ENCODE data around the gene C1GALT1C1L.
"Not testable (repeated sequence)": the region's sequence is repeated elsewhere in the genome, so short reads cannot be mapped to it uniquely, and the experiment has no call there.

C1GALT1C1L gene

DNA sequence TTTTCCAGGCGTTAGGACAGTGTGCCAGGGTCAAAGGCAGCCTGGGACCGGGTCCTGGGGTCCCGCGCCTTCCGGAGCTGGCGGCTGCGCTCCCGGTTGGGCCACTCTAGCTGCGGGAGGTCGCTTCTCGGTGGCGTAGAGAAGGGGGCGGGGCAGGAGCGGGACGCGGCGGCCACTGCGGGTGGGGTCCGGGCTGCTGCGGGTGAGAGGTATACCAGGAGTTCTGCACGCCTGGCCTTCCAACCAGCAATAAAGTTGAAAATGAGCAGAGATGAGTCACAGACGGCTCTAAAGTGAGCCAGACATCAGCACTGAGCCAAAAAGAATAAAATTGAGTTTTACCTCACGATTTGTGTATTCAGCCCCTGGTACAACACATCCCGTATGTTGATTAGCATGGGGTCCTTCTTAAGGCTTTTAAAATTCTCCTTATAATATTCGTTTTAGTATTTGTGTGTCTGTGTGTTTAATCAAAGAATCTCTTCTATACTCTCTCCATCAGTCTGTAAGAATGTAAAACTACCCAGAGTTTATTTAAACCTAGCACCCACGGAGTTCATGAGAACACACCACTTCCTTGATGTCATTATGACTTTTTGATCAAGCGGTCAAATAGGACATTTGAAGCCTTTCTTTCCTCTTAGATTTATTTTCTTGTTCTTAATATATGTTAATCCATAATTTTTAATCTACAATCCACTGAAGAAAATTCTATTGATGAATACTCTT, at the start of gene C1GALT1C1L:
C1GALT1C1L (minus strand) TSS at position 108 of the 729 bp plus-strand sequence; CDS start at position 1, 107 bp downstream.
- FAIRE-seq = peak; percentile 65

DNA sequence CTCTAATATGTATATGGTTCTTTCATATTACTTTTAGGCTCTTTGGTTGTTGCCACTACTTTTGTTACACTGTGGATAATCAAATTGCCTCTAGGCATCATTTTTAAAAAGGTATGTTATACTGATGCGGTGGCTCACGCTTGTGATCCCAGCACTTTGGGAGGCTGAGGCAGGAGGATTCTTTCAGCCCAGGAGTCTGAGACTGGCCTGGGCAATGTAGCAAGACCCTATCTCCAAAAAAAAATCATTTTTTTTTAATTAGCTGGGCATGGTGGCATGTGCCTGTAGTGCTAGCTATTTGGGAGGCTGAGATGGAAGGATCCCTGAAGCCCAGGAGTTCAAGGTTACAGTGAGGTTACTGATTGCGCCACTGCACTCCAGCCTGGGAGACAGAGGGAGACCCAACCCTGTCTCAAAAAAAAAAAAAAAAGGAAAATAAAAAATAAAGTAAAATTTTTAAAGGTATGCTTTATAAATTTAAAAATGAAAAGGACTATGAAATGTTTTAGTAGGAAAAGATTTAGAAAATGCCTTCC, 49.5 kb upstream of the C1GALT1C1L start:
- no peak for FAIRE-seq

DNA sequence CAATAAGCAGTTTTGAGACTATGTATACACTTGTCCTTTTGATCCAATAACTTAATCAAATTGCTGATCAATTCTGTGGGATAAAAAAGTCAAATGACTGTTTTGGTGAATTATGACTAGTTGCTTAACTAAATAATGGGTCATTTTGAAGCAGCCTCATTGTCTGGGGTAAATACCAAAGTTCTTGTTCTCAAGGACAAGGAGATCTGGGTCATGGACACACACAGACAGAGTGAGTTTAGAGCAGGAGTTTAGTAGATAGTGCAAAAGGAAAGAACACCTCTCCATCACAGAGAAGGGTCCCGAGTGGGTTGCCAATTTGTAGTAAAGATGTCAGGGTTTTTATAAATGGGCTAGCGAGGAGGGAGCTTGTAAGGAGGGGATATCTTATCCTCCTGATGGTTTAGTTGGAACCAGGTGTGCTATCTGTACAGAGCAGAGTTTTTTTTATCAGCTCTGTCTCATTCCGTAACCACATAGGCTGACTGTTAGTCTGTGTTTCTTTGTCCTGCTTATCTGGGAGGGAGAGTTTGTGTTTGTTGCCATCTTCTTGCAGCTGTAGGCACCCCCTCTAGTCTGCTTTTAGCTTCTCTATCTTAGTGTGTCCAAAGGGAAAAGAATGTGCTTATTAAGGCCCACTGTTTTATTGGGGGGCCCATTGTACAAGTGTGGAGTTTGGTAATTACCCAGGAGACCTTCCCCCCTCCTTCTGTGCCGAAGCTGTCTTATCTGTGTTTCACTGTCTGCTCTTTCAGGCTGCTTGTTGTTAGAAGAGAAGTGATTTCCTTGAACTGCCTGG, 48.7 kb upstream of the C1GALT1C1L start:
- FAIRE-seq = no peak

DNA sequence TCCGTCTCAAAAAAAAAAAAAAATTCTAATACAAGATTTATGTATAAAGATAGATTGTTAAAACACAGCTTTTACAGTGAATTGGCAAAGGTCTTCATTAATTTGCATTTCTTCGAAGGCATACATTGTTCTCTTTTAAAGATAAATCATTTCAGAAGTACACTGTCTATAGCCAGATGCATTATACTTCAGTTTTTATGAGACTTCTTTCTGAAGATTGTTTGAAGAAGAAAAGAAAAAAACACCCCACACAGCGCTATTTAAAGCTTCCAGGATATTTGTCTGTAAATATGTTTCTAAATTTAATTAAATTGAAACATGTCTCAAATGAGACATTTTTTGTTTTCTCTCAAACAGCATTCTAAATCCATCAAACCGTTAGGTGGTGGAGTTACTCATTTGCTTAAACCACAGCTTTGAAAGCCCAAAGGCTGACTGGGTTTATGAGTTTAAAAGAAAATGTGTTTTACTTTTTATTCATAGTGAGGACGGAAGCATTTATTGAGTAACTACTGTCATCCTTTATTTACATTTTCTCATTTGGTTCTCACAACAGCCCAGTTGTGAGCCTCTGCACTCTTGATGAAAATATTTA, 42.4 kb upstream of the C1GALT1C1L start:
- FAIRE-seq = no peak

DNA sequence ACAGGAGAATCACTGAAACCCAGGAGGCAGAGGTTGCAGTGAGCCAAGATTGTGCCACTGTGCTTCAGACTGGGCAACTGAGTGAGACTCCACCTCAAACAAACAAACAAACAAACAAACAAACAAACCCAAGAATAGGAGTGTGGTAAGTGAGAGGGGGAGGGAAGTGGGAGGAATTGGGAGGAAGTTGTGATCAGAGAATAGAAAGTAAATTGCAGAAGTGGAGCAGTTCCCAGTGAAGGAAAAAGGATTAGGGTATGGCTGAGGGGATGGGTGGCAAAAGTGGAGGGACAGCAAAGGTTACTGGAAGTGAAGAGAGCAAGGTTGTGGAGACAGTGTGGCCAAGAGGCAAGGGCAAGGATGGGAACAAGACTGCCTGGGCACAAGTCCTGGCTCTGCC, 41.1 kb upstream of the C1GALT1C1L start:
- no peak for FAIRE-seq

DNA sequence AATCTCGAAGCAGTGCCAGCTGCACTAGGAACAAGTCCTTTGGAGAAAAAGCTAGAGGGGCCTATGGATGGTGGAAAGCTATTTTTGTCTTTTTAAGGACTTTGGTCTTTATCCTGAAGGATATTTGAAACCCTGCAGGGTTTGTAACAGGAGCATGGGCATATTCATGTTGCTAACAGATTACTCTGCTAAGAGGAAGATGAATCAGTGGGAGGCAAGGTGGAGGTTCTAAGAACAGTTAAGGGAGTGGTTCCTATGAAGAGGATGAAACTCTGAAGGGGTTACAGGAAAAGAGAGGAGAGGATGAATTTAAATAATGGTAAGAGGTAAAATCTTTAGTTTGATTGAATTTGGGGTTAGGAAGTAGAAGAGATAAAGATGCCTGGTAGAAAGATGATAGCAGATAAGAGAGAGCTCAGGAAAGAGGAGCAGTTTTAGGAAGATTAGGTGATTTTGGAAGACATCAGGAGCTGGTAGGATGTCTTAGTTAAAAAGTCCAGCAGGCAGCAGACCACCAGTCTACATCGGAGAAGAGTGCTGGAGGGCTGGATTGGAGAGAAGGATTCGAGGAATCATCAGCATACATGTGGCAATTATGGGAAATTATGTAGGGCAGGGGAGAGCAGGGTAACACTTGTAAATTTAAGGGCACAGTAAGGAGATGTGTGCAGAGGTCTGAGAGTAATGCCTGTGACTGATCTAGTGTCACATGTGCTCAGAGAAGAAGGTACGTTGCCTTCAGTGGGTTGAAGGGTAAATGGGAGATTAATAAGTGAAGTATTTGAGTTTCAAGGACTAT, 39.3 kb upstream of the C1GALT1C1L start:
- no peak for FAIRE-seq

DNA sequence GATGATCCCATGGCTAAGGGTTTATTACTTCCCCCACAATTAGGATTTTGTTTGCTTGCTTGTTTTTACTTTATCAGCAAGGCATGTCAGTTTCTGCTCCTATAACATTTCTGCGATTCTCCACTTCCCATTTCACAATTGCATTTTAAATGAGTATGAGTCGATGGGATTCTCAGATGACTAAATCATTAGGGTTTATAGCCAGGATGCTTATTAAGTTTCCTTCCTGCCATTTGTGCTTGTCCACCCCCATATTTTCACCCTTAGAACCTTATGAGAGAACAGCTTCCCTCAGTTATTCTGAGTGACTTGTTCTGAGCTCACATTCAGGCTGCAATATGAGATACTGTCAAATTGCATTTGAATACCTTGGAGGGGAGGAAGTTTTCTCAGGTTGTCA, 37.9 kb upstream of the C1GALT1C1L start:
- no peak for FAIRE-seq

DNA sequence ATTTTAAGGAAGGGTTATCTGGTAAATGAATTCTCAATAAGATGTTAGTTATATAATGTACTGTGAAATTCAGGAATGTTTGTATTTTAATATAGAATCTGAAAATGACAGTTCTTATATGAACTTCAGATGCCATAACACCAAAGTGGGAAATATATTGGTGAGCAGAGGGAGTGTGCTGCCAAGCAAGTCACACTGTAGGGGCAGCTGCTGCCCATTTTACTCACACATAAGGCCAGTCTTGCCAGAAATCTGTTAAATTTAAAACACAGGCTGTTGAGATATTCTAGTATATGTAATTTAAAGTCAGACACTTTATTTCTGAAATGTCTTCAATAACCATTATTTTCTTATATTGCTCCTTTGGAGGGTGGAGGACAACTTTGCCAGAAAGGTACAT, 34.6 kb upstream of the C1GALT1C1L start:
- FAIRE-seq = no peak

DNA sequence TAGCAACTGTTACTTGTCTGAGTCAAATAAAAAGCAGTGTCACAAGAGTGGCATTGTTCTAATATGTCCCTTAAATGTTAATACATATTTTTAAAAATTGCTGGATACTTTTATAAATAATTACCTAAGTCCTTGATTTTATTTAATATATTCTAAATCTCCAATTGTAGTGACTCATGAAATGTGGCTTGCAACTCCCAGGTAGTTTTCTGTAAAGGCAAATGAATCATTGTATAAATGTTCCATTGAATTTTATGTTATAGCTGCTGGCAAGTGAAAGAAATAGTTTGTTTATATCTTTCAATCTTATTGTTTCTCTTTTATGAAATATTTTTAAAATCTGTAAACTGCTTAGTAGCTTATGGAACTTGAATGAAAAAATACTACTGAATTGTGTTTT, 32.7 kb upstream of the C1GALT1C1L start:
- FAIRE-seq = peak; percentile 62

DNA sequence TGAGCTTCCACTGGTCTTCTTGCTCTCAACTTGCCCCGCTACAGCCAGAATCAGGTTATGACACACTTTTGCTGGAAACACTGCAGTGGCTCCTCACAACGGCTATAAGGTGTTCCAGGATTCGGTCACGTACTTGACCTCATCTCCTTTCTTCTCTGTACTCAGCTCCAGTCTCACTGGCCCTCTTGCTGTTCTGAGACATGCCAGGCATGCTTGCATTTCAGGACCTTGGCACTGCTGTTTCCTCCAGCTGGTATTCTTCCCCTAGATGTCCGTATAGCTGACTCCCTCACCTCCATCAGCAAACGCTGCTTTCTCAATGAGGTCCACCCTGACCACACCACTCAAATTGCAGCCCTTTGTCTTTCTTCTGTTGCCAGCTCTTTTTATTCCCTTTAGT, 31.9 kb upstream of the C1GALT1C1L start:
- no peak for FAIRE-seq

DNA sequence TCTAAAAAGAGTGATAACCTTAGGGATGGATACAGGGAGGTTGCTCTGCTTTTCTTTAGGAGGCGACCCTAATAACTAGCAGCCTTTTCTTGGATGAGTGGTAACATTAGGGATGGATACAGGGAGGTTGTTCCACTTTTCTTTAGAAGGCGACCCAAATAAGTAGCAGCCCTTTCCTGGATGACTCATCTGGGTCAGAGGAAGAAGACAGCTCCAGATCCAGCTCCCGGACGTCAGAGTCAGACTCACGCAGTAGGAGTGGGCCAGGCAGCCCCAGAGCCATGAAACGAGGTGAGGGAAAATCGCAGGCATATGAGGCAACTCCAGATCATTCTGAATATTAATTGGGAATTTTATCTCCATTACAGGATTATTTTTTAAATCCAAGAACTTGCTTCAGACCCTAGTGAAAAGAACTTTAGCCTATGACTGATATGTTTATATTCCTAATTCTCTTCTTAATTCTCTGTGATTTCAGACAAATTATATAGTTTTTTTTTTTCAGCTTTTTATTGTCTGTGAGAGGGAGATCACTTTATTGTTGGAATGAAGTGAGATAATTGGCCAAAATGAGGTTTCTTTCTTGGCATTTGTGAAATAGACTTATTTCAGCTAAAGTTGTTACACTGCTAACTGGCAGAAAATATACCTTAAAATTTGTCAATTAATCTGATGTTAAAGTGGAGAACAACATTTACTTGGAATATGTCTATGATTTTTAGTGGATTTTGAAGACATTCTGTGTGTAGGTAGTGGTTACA, 31.2 kb upstream of the C1GALT1C1L start:
- FAIRE-seq = no peak

DNA sequence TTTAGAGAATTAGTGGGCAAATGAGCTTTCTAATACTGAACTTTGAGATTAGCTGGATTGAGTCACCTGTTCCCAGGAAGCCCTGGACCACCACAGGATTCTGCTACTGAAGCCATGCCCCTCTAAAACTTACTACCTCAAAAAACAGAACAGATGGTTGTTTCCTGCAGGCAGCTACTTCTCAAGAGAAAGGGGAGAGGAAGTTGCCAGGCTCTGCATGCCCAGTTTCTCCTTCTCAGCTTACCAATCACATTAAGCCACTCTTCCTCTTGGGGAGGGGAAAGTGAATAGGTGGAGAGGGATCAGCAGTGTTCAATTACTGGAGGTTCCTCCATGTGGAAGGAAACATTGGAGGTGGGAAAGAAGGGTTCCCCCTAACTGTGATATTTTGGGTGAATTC, 24.9 kb upstream of the C1GALT1C1L start:
- FAIRE-seq = no peak

DNA sequence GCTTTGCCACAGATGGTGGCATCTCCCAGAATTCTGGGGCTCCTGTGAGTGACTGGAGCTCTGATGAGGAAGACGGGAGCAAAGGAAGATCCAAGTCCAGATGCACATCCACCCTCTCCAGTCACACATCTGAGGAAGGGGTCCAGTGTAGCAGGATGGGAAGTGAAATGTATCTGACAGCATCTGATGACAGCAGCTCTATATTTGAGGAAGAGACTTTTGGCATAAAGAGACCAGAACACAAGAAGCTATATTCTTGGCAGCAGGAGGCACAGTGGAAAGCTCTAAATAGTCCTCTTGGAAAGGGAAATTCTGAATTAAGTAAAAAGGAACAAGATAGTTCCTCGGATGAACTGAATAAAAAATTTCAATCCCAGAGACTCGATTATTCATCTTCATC, 23.5 kb upstream of the C1GALT1C1L start:
- no peak for FAIRE-seq

DNA sequence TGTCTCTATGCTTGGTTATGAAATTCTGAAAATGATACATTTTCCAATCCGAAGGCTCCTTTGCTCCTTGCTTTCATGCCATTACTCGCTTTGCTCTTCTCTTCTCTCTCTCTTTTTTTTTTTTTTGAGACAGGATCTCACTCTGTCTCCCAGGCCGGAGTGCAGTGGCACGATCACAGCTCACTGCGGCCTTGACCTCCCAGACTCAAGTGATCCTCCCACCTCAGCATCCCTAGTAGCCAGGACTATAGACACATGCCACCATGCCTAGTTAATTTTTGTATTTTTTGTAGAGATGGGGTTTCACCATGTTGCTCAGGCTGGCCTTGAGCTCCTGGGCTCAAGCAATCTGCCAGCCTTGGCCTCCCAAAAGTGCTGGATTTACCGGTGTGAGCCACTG, 21.9 kb upstream of the C1GALT1C1L start:
- not testable (repeated sequence) for FAIRE-seq

DNA sequence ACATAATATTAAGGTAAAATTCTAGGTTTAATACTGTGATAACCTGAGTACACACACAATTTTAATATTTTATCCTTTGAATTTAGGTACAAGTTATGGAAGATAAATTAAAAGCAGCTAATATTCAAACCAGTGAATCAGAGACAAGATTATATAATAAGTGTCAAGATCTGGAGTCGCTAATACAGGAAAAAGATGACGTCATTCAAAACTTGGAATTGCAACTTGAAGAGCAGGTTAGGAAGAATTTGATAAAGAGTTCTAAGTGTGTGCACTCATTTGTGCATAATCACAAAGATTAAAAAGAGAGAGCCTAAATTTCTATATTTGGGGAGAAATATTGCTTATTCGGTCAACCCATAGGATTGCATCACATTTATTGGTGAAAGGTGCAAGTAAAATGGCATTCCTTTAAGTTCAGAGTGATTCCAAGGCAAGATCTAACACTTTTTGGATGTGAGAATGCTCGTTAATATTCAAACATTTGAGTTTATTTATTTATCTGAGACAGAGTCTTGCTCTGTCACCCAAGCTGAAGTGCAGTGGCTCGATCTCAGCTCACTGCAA, 16.3 kb upstream of the C1GALT1C1L start:
- no peak for FAIRE-seq

DNA sequence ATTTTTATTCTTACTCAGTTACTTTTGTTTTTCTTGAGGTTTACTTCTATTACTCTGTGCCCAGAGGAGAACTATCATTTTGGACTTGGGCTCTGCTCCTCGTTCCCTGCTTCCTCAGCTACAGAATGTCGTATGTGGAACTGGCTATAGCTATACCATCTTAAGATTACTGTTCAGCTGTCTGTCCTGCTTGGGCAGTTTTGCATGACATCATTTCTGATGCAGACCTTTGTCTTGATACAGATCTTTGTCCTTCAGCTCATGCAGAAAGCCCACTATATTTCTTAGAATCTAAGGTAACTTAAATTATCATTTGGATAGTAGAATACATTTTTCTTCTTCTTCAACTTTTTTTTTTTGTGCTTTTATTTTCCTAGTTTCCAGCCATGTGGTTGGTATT, 13.8 kb upstream of the C1GALT1C1L start:
- FAIRE-seq = no peak

DNA sequence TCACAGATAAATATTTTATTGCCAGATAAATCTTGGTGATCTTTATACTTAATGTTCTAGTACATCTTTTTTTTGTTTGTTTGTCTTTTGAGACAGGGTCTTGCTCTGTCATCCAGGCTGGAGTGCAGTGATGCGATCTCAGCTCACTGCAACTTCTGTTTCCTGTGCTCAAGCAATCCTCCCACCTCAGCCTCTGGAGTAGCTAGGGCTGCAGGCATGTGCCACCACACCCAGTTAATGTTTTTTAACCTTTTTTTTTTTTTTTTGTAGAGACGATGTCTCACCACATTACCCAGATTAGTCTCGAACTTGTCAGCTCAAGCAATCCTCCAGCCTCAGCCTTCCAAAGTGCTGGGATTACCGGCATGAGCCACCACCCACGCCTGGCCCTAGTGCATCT, 9.1 kb upstream of the C1GALT1C1L start:
- FAIRE-seq = no peak

DNA sequence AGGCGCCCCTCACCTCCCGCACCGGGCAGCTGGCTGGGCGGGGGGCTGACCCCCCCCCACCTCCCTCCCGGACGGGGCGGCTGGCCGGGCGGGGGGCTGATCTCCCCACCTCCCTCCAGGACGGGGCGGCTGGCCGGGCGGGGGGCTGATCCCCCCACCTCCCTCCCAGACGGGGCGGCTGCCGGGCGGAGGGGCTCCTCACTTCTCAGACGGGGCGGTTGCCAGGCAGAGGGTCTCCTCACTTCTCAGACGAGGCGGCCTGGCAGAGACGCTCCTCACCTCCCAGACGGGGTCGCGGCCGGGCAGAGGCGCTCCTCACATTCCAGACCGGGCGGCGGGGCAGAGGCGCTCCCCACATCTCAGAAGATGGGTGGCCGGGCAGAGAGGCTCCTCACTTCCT, 1.6 kb upstream of the C1GALT1C1L start:
- not testable (repeated sequence) for FAIRE-seq

DNA sequence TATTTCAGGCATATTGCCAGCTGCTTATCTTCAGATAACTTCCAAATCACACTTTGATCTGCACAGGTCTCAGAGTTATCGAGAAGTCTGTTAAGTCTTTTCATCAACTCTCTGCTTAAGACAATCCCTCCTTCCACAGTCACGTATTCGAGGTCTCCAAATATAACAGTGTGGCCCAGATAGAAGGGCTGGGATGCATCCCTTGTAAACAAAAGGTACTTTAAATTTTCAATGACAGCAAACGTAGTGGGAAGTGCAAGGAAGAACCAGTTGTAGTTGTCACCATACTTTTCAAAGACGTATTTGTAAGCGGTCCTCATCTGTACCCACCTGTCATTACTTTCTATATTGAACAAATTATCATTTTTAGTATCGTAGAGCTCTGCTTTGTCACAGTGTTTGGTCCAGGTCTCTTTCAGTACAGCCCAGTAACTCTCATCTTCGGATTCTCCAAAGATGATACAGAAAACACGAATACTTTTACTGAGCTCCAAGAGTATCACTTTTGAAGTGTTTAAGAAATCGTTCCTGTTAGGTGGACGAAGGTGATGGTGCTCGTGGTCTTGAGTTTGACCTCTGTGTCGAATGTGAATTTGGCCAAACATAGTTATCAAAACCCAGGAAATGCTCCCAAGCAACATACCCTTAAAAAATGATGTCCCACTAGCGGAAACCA, 445 bp downstream of the C1GALT1C1L start:
- no peak for FAIRE-seq

DNA sequence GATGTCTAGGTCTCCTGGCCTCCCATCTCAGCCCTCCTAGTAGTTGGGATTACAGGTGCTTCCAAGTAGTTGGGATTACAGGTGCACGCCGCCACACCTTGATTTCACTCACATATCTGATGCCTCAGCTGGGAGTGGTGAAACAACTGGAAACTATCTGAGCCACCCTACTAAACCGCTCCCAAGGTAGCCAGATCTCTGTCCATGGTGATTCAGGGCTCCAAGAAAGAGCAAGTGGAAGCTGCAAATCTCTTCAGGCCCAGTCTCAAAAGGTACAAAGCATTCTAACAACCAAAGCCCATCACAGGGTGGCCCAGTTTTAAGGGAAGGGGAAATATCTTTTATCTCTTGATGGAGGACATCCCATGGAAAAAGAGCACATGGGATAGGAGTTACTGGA, 19.0 kb downstream of the C1GALT1C1L start:
- no peak for FAIRE-seq

DNA sequence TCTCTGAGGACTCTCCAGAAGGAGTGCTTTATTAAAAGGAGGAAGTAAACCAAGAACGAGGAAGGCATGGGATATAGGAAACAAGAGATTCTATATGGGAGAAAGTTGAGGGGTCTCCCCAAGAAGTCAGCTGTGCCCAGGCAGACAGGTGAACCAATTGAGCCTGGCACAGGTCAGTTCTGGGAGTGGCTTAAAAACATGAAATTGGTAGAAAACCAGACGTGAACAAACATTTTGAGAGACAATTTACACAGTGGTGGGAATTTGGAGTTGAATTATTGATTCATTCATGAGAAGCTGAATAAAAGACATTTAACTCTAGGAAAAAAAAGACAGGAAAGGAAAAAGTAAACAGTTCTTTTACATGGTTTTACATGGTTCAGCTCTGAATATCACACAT, 22.7 kb downstream of the C1GALT1C1L start:
- no peak for FAIRE-seq

All from endometrium (tissue), 2 donors.